MM.1S (cell line): ENCODE measurements around the gene CNOT8.

ENCODE experiments used
- DNase-seq: peaks from one replicate; pipeline ENCODE4 v3.0.0-alpha.2; 2015
- H2AFZ ChIP-seq: fragments of 300-600 bp; sonication (generic); 2 replicates; pipeline ENCODE4 v1.6.0; 2016; ENCODE audit warnings: antibody characterized with exemption, low read length
- H3F3A ChIP-seq: fragments of 300-600 bp; sonication (generic); 2 replicates; pipeline ENCODE4 v1.6.1; 2016; ENCODE audit warnings: mild to moderate bottlenecking, antibody characterized with exemption, low read length, moderate library complexity, mixed read lengths; ENCODE audit not compliant: insufficient read depth
- H3K27ac ChIP-seq: fragments of 300-600 bp; sonication (generic); 2 replicates; pipeline ENCODE4 v1.5.1; 2016; ENCODE audit warnings: mild to moderate bottlenecking, low read length
- H3K27me3 ChIP-seq: fragments of 300-600 bp; sonication (generic); replicated peaks from 2 replicates; pipeline ENCODE4 v1.6.0; 2016; ENCODE audit warnings: low read length; ENCODE audit not compliant: insufficient read depth
- H3K36me3 ChIP-seq: fragments of 300-600 bp; sonication (generic); replicated peaks from 2 replicates; pipeline ENCODE4 v1.6.1; 2016; ENCODE audit warnings: mild to moderate bottlenecking, low read length, mixed read lengths; ENCODE audit not compliant: insufficient read depth
- H3K4me1 ChIP-seq: fragments of 300-600 bp; sonication (generic); 2 replicates; pipeline ENCODE4 v1.6.1; 2016; ENCODE audit warnings: low read length, mixed read lengths
- H3K4me2 ChIP-seq: fragments of 300-600 bp; sonication (generic); 2 replicates; pipeline ENCODE4 v1.6.0; 2016; ENCODE audit warnings: low read depth, low read length
- H3K4me3 ChIP-seq: fragments of 300-600 bp; sonication (generic); 2 replicates; pipeline ENCODE4 v1.5.1; 2016; ENCODE audit warnings: low read length, mixed read lengths
- H3K79me2 ChIP-seq: fragments of 300-600 bp; sonication (generic); 2 replicates; pipeline ENCODE4 v1.6.1; 2016; ENCODE audit warnings: mixed run types, low read length, mixed read lengths
- H3K9ac ChIP-seq: fragments of 300-600 bp; sonication (generic); 2 replicates; pipeline ENCODE4 v1.6.1; 2016; ENCODE audit warnings: low read length, mixed read lengths
- H3K9me2 ChIP-seq: fragments of 300-600 bp; sonication (generic); replicated peaks from 2 replicates; pipeline ENCODE4 v1.6.1; 2016; ENCODE audit warnings: mild to moderate bottlenecking, low read length, mixed read lengths; ENCODE audit not compliant: insufficient read depth
- H3K9me3 ChIP-seq: fragments of 300-600 bp; sonication (generic); replicated peaks from 2 replicates; pipeline ENCODE4 v1.6.1; 2016; ENCODE audit warnings: mild to moderate bottlenecking, low read length, mixed read lengths; ENCODE audit not compliant: insufficient read depth
- H4K20me1 ChIP-seq: fragments of 300-600 bp; sonication (generic); 2 replicates; pipeline ENCODE4 v1.6.1; 2016; ENCODE audit warnings: mild to moderate bottlenecking, low read length, moderate library complexity, mixed read lengths; ENCODE audit not compliant: insufficient read depth
- EZH2 ChIP-seq: fragments of 300-600 bp; sonication (generic); optimal IDR thresholded peaks from 2 replicates; pipeline ENCODE3; 2017; ENCODE audit warnings: low read depth, mild to moderate bottlenecking, antibody characterized with exemption, low read length, mixed read lengths
- EZH2phosphoT487 ChIP-seq: fragments of 300-600 bp; sonication (generic); IDR thresholded peaks from 2 replicates; pipeline ENCODE4 v1.6.1; 2018; ENCODE audit warnings: antibody characterized with exemption, low read length
- TF ChIP-seq, protein P1 (sequence below): fragments of 300-600 bp; sonication (generic); IDR thresholded peaks from 2 replicates; pipeline ENCODE4 v1.5.1; 2016; ENCODE audit warnings: antibody characterized with exemption, low read length, mixed read lengths

CNOT8 gene

DNA sequence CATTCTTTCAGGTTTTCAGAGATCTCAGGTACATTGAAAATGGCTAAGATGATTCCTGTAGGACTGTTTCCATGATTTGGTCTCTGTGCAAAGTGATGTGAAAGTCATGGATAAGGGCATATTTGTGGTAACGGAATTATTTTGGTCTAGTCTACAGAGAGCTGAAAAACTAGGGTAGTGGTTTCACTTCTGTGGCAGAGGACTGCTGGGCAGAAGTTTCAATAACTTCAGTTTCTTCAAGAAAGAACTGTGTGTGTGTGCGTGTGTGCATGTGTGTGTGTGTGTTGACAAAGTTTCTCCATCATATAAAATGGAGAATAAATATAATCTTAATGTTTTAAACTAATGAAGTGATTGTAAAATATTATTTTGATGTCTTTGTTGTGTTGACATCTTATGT lies 4.3 kb downstream of the CNOT8 start:
- H3F3A ChIP-seq, result peaks cover 16% of the 10 kb centered on the region; the same call in 1 of the 2 replicates
- H3K27me3 ChIP-seq, result no peaks in the 10 kb centered on the region
- peak overlapping the region; percentile 53 for H3K4me2 ChIP-seq
- DNase-seq, result peak; percentile 76
- peaks cover 6% of the 10 kb centered on the region; the same call in 1 of the 2 replicates for H4K20me1 ChIP-seq
- H3K9ac ChIP-seq, result no peak overlapping the region
- H3K9me3 ChIP-seq, result no peaks in the 10 kb centered on the region
- peak overlapping the region; percentile 19; the same call in 1 of the 2 replicates for H3K27ac ChIP-seq
- H3K4me1 ChIP-seq, result peaks cover 25% of the 10 kb centered on the region
- TF ChIP-seq EZH2 (no peak), EZH2phosphoT487 (no peak)
- TF ChIP-seq, protein P1, sequence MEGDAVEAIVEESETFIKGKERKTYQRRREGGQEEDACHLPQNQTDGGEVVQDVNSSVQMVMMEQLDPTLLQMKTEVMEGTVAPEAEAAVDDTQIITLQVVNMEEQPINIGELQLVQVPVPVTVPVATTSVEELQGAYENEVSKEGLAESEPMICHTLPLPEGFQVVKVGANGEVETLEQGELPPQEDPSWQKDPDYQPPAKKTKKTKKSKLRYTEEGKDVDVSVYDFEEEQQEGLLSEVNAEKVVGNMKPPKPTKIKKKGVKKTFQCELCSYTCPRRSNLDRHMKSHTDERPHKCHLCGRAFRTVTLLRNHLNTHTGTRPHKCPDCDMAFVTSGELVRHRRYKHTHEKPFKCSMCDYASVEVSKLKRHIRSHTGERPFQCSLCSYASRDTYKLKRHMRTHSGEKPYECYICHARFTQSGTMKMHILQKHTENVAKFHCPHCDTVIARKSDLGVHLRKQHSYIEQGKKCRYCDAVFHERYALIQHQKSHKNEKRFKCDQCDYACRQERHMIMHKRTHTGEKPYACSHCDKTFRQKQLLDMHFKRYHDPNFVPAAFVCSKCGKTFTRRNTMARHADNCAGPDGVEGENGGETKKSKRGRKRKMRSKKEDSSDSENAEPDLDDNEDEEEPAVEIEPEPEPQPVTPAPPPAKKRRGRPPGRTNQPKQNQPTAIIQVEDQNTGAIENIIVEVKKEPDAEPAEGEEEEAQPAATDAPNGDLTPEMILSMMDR, result no peak
- H3K79me2 ChIP-seq, result peaks cover 79% of the 10 kb centered on the region
- peaks cover 17% of the 10 kb centered on the region; the same call in 1 of the 2 replicates for H3K36me3 ChIP-seq
- no peaks in the 10 kb centered on the region for H3K9me2 ChIP-seq
- no peak overlapping the region for H2AFZ ChIP-seq
- H3K4me3 ChIP-seq, result no peak overlapping the region

- peaks cover 17% of the 10 kb centered on the region; the same call in 1 of the 2 replicates for H3K36me3 ChIP-seq
- H3K4me1 ChIP-seq, result peaks cover 25% of the 10 kb centered on the region
Measured at GRCh38 chr5:154863291-154864080, 5.1 kb downstream of the CNOT8 start.

DNA sequence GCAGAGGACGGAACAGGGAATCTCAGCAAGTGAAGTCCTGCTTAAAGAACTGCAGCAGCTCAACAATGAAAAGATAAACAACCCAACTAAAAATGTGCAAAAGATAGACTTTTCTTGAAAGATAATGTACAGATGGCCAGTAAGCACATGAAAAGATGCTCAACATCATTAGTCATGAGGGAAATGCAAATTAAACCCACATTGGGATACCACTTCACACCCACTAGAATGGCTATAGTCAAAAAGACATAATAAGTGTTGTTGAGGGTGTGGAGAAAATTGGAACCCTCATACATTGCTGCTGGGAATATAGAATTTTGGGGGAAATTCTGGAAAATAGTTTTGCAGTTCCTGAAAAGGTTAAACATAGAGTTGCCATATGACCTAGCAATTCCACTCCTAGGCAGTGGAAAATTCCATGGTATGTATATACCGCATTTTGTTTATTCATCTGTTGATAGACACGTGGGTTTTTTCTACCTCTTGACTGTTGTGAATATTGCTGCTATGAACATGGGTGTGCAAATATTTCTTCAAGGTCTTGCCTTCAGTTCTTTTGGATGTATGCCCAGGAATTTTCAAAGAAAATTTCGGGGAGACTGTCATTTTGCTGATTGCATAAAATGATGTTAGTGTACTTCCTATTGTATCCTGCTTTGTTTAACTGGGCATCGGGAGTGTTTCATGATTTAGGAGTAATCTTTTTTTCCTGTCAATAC lies 7.2 kb downstream of the CNOT8 start:
- no peaks in the 10 kb centered on the region for H3K9me2 ChIP-seq
- H3K79me2 ChIP-seq, result peaks cover 57% of the 10 kb centered on the region
- H3K4me1 ChIP-seq, result peaks cover 17% of the 10 kb centered on the region
- no peak for DNase-seq
- H3K4me3 ChIP-seq, result no peak overlapping the region
- no peaks in the 10 kb centered on the region for H3K9me3 ChIP-seq
- H3K4me2 ChIP-seq, result no peak overlapping the region
- H3K9ac ChIP-seq, result no peak overlapping the region
- TF ChIP-seq EZH2 (no peak), EZH2phosphoT487 (no peak)
- TF ChIP-seq, protein P1, result no peak
- H3K27ac ChIP-seq, result no peak overlapping the region
- peaks cover 20% of the 10 kb centered on the region; the same call in 1 of the 2 replicates for H3K36me3 ChIP-seq
- H2AFZ ChIP-seq, result no peak overlapping the region
- no peaks in the 10 kb centered on the region for H3K27me3 ChIP-seq
- peaks cover 7% of the 10 kb centered on the region; the same call in 1 of the 2 replicates for H3F3A ChIP-seq
- peaks cover 6% of the 10 kb centered on the region; the same call in 1 of the 2 replicates for H4K20me1 ChIP-seq

More at GRCh38 chr5:154863291-154864080, 5.1 kb downstream of the CNOT8 start:
- Histone ChIP-seq H3K4me3 (no peak overlapping the region), H3K9ac (no peak overlapping the region), H3K79me2 (peaks cover 78% of the 10 kb centered on the region), H3K27ac (no peak overlapping the region), H3K9me3 (no peaks in the 10 kb centered on the region), H4K20me1 (peaks cover 6% of the 10 kb centered on the region; the same call in 1 of the 2 replicates), H2AFZ (no peak overlapping the region), H3K9me2 (no peaks in the 10 kb centered on the region), H3F3A (peaks cover 16% of the 10 kb centered on the region; the same call in 1 of the 2 replicates), H3K27me3 (no peaks in the 10 kb centered on the region), H3K4me2 (peak overlapping the region; percentile 53)
- DNase-seq, result no peak
- TF ChIP-seq EZH2 (no peak), EZH2phosphoT487 (no peak)
- TF ChIP-seq, protein P1, result no peak
